Adrenal gland (tissue), 5 donors: ENCODE data around the gene RASA2.

ENCODE experiments used
- CTCF ChIP-seq, 6 experiments: fragments of 450-650 bp in 4 of 6; fragments of 200-600 bp in 2 of 6; sonication (generic) in 1 of 6; IDR thresholded peaks; 1 replicate in 5 of 6; 2 replicates in 1 of 6; pipeline versions ENCODE4 v1.5.1 to v1.8.0; 2016 to 2021; ENCODE audit warnings: antibody characterized with exemption in 6 of 6, mild to moderate bottlenecking in 2 of 6, moderate library complexity in 1 of 6
- POLR2A ChIP-seq, 2 donors: fragments of 450-650 bp; IDR thresholded peaks; one replicate each; pipeline ENCODE4 v1.6.1; 2017; ENCODE audit warnings: antibody characterized with exemption in 2 of 2, mild to moderate bottlenecking in 2 of 2, moderate library complexity in 1 of 2
- donor health status: DM: no; HTN: no; CAD: no.

- TF ChIP-seq CTCF (IDR thresholded peaks at IDR 0.05) (no peak), POLR2A (IDR thresholded peaks at IDR 0.05) (no peak)
These were observed 40.1 kb upstream of the RASA2 start for GRCh38 chr3:141446737-141447136.
